ENCODE results near the gene CACYBP.

DNA sequence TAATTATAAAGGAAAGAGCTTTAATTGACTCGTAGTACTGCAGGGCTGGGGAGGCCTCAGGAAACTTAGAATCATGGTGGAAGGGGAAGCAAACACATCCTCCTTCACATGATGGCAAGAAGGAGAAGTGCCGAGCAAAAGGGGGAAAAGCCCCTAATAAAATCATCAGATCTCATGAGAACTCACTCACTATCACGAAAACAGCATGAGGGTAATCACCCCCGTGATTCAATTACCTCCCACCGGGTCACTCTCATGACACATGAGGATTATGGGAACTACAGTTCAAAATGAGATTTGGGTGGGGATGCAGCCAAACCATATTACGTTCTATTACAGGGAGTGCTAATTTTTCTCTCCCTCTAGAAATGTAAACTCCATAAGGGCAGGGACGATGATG is 37.7 kb downstream of the CACYBP start:
- TF ChIP-seq CTCF (IDR thresholded peaks at IDR 0.05; ENCODE audit: low read length) (no peak), EZH2 (IDR thresholded peaks at IDR 0.05; ENCODE audit: borderline replicate concordance, low read length) (no peak)
